GM12872 (cell line): ENCODE data around the gene TMEM269.

Experiments used
- CTCF ChIP-seq: IDR thresholded peaks from 3 replicates; pipeline ENCODE4 v1.5.1; 2011; ENCODE audit warnings: low read depth, mild to moderate bottlenecking, low read length, moderate library complexity; ENCODE audit not compliant: insufficient read depth

TMEM269 gene

GRCh38 chr1:42784946-42785693 is at the start of gene TMEM269:
Gene TMEM269, plus strand, starts transcription at chr1:42784991. Its CDS starts 4,903 bp downstream, at chr1:42789894.
- no peak for TF ChIP-seq CTCF

DNA sequence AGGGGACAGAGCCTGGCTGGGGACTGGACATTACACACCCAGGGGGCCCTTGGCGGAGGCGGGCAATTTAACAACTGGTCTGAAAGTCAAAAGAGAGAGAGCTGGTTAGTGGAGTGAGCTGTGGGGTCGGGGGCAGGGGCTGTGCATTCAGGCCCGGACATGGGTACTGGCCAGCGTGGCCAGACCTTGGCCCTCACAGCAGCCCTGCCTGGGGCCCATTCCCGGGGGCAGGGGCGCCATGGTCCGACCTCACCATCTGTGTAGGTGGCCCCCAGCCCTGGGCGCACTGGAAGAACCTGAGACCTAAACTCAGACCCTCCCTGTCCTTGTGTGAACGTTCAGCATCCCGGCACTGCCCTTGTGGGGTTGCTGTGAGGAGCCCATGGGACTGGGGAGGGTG is 49.7 kb upstream of the TMEM269 start:
- no peak for TF ChIP-seq CTCF

- no peak for TF ChIP-seq CTCF
Measured at GRCh38 chr1:42735477-42736105, 49.2 kb upstream of the TMEM269 start.

DNA sequence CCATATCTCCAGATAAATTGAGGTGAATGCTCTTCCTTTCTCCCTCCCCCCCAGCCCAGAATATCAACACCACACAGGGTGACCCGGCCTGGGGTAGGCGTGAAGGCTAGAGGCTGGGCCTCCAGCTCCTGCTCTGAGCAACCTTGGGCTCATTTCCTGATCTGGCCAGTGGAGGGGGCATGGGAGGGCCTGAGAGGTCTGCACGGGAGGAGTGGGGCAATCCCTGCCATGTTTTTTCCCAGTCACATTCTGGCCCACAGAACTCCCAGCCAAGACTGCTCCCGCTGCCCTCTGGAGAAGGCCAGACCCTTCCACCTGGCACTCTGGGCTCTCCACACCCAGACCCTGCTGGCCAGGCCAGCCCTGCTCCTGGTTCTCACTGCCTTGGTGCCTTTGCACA is 48.6 kb upstream of the TMEM269 start:
- TF ChIP-seq CTCF = peak; percentile 38

DNA sequence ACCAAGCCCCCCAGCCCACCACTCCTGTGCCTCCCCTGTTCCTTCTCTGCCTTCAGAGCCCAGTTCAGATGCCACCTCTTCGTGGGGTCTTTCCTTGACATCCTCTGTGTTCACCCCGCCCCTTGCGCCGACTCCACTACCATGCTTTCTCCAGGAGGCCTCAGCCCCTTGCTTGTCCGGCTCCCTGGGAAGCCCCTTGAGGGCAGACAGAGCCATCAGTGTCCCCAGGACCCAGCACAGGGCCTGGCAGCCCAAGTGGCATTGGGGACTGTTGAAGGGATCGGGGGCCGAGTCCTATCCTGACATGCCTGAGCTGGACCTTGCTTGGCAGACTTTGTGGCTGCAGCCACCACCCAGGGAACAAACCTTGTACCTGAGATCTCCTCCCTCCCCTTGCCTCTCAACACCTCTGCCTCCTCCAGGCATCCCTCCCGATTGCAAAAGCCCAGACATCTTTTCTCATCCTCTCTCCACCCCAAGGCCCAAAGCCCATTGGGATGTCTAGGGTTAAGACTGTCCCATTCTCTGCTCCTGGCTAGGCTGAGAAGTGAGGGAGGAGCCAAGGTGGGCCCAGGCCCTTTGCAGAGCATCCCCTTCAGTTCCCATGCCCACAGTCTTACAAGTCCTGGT is 48.1 kb upstream of the TMEM269 start:
- no peak for TF ChIP-seq CTCF

DNA sequence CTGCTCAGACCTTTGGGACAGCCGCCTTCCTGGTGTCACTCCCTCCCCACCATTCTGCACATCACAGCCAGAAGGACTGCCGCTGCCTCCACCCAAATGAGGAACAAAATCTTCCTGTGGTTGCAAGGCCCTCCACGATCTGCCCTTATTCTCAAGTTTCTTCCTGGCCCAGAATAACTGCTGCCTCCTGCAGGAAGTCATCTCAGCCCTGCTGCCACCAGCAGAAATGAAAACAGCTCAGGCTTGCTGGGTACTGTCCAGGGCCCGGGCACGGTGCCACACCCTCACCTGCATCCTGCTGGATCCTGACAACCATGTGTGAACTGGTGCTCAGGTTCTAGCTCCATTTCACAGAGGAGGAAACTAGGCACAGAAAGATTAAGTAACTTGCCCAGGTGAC is 47.5 kb upstream of the TMEM269 start:
- no peak; the same call in 2 of the 3 replicates for TF ChIP-seq CTCF

DNA sequence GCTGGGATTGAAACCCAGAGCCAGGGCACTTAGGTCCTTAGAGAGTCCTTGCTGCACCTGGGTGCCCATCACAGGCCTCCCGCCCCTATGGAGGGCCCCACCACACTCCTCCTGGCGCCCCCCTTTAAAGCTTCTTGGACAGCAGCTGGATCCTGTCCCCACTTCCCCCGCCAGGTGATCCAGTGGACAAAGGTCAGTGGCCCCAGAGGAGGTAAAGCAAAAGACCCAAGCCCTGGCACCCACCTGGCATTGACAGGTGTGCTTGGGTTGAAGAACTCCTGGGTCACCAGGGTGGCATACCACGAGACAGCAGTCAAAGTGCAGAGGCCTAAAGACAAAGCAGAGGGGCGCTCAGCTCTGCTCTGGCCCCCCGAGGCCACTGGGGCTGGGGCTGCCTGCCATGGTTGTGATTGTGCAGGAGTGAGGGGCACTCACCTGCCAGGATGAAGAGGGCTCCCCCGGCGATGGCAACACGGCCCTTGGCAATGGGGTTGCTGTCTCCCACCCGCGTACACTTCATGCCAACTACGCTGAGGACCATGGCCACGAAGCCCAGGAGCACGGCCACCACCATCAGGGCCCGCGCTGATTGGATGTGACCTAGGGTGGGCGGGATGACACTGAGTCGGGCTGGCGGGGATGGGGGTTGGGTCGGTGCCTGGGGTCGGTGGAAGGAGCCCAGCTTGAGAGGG is 46.7 kb upstream of the TMEM269 start:
- no peak for TF ChIP-seq CTCF
